ENCODE results near the gene IFT43. TPM values are rescaled to one million over a fixed set of nuclear protein-coding genes. Genes with fewer than 3 reads are reported as not detected.

Gene IFT43
- total RNA-seq, 2 donors from 2014 or later = 46.3 to 49.6 TPM

- Histone ChIP-seq H3K9ac (ENCODE audit: extremely low read depth, low read length, poor library complexity, severe bottlenecking) (no peak overlapping the region), H3K4me3 (ENCODE audit: low read length) (no peak overlapping the region), H3K27ac (ENCODE audit: low read depth, low read length) (no peak overlapping the region), H3K9me3 (ENCODE audit: control insufficient read depth, low read length) (peaks cover 16% of the 10 kb centered on the region), H3K4me1 (ENCODE audit: control insufficient read depth, insufficient read depth, low read length) (peaks cover 13% of the 10 kb centered on the region), H3K27me3 (ENCODE audit: control insufficient read depth, insufficient read depth, low read length, poor library complexity, severe bottlenecking) (no peaks in the 10 kb centered on the region), H3K36me3 (ENCODE audit: control insufficient read depth, insufficient read depth, low read length) (peaks cover 54% of the 10 kb centered on the region)
- H3K9me3 Mint-ChIP-seq = peaks cover 5% of the 10 kb centered on the region
- peaks cover 66% of the 10 kb centered on the region for H3K36me3 Mint-ChIP-seq (ENCODE audit: low read depth)
- H3K27me3 Mint-ChIP-seq (ENCODE audit: insufficient read depth) = no peaks in the 10 kb centered on the region
- TF ChIP-seq, protein P1, sequence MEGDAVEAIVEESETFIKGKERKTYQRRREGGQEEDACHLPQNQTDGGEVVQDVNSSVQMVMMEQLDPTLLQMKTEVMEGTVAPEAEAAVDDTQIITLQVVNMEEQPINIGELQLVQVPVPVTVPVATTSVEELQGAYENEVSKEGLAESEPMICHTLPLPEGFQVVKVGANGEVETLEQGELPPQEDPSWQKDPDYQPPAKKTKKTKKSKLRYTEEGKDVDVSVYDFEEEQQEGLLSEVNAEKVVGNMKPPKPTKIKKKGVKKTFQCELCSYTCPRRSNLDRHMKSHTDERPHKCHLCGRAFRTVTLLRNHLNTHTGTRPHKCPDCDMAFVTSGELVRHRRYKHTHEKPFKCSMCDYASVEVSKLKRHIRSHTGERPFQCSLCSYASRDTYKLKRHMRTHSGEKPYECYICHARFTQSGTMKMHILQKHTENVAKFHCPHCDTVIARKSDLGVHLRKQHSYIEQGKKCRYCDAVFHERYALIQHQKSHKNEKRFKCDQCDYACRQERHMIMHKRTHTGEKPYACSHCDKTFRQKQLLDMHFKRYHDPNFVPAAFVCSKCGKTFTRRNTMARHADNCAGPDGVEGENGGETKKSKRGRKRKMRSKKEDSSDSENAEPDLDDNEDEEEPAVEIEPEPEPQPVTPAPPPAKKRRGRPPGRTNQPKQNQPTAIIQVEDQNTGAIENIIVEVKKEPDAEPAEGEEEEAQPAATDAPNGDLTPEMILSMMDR (conservative IDR thresholded peaks at IDR 0.05) = no peak
- no peak for DNase-seq
- WGBS, 2 experiments (ENCODE audit: insufficient coverage in 1 of 2, insufficient read length in 1 of 2) = 90 to 100% methylated on average over 1 of the region's 1 CpG
- no peak overlapping the region for H3K4me3 Mint-ChIP-seq
- H3K27ac Mint-ChIP-seq = no peak overlapping the region
- H3K4me1 Mint-ChIP-seq = peaks cover 41% of the 10 kb centered on the region
These were observed 30.1 kb downstream of the IFT43 start for GRCh38 chr14:76015668-76016067.

GRCh38 chr14:76019676-76020075 lies 34.1 kb downstream of the IFT43 start:
- peaks cover 14% of the 10 kb centered on the region for H3K4me1 Mint-ChIP-seq
- Histone ChIP-seq H3K27ac (ENCODE audit: low read depth, low read length) (no peak overlapping the region), H3K9ac (ENCODE audit: extremely low read depth, low read length, poor library complexity, severe bottlenecking) (no peak overlapping the region), H3K36me3 (ENCODE audit: control insufficient read depth, insufficient read depth, low read length) (peaks cover 47% of the 10 kb centered on the region), H3K9me3 (ENCODE audit: control insufficient read depth, low read length) (peaks cover 16% of the 10 kb centered on the region), H3K4me1 (ENCODE audit: control insufficient read depth, insufficient read depth, low read length) (peaks cover 1% of the 10 kb centered on the region), H3K27me3 (ENCODE audit: control insufficient read depth, insufficient read depth, low read length, poor library complexity, severe bottlenecking) (no peaks in the 10 kb centered on the region), H3K4me3 (ENCODE audit: low read length) (no peak overlapping the region)
- DNase-seq = no peak
- H3K27ac Mint-ChIP-seq = no peak overlapping the region
- TF ChIP-seq, protein P1 (conservative IDR thresholded peaks at IDR 0.05) = no peak
- no peaks in the 10 kb centered on the region for H3K27me3 Mint-ChIP-seq (ENCODE audit: insufficient read depth)
- 94 to 100% methylated on average over 2 of the region's 2 CpGs for WGBS, 2 experiments (ENCODE audit: insufficient coverage in 1 of 2, insufficient read length in 1 of 2)
- H3K36me3 Mint-ChIP-seq (ENCODE audit: low read depth) = peaks cover 58% of the 10 kb centered on the region
- H3K9me3 Mint-ChIP-seq = peaks cover 5% of the 10 kb centered on the region
- H3K4me3 Mint-ChIP-seq = no peak overlapping the region

- Mint-ChIP-seq H3K4me3 (no peak overlapping the region), H3K36me3 (ENCODE audit: low read depth) (peaks cover 66% of the 10 kb centered on the region), H3K27ac (no peak overlapping the region), H3K4me1 (peaks cover 7% of the 10 kb centered on the region), H3K9me3 (peaks cover 15% of the 10 kb centered on the region), H3K27me3 (ENCODE audit: insufficient read depth) (no peaks in the 10 kb centered on the region)
- no peaks in the 10 kb centered on the region for H3K4me1 ChIP-seq (ENCODE audit: control insufficient read depth, insufficient read depth, low read length)
- no peak overlapping the region for H3K27ac ChIP-seq (ENCODE audit: low read depth, low read length)
- DNase-seq = no peak
- no peak overlapping the region for H3K4me3 ChIP-seq (ENCODE audit: low read length)
- H3K36me3 ChIP-seq (ENCODE audit: control insufficient read depth, insufficient read depth, low read length) = peaks cover 33% of the 10 kb centered on the region
- H3K27me3 ChIP-seq (ENCODE audit: control insufficient read depth, insufficient read depth, low read length, poor library complexity, severe bottlenecking) = no peaks in the 10 kb centered on the region
- TF ChIP-seq, protein P1 (conservative IDR thresholded peaks at IDR 0.05) = no peak
- WGBS, 2 experiments (ENCODE audit: insufficient coverage in 1 of 2, insufficient read length in 1 of 2) = 97% methylated on average over 2 of the region's 2 CpGs; no CpG with 5 or more reads in 1 of the 2 experiments
- H3K9me3 ChIP-seq (ENCODE audit: control insufficient read depth, low read length) = peaks cover 26% of the 10 kb centered on the region
- H3K9ac ChIP-seq (ENCODE audit: extremely low read depth, low read length, poor library complexity, severe bottlenecking) = no peak overlapping the region
These were observed 37.4 kb downstream of the IFT43 start for GRCh38 chr14:76022991-76023390.
